Tibial artery (tissue), 4 donors: Measurements from ENCODE around the gene MALT1.

Experiments used
- DNase-seq, 2 donors: peaks; one replicate each; pipeline ENCODE4 v3.0.0-alpha.2; 2019
- H3K27ac ChIP-seq, 2 donors: fragments of 200-600 bp; sonication (generic) in 1 of 2; 1 replicate in 1 of 2; 2 replicates in 1 of 2; pipeline ENCODE4 v1.5.1; 2018 to 2019; ENCODE audit warnings: mild to moderate bottlenecking in 1 of 2
- H3K27me3 ChIP-seq, 2 donors: fragments of 200-600 bp; sonication (generic) in 1 of 2; one replicate each; pipeline versions ENCODE4 v1.5.1 to v1.6.0; 2016 to 2019
- H3K36me3 ChIP-seq, 3 donors: fragments of 200-600 bp; sonication (generic) in 2 of 3; one replicate each; pipeline ENCODE4 v1.5.1; 2016 to 2019; ENCODE audit warnings: mild to moderate bottlenecking in 2 of 3
- H3K4me1 ChIP-seq, 4 donors: fragments of 200-600 bp; sonication (generic) in 2 of 4; 1 replicate in 3 of 4; 2 replicates in 1 of 4; pipeline ENCODE4 v1.5.1; 2016 to 2019
- H3K4me3 ChIP-seq, 2 donors: fragments of 200-600 bp; sonication (generic) in 1 of 2; 1 replicate in 1 of 2; 2 replicates in 1 of 2; pipeline ENCODE4 v1.5.1; 2018 to 2019; ENCODE audit warnings: mild to moderate bottlenecking in 2 of 2
- H3K9me3 ChIP-seq, 3 donors: fragments of 200-600 bp; sonication (generic) in 1 of 3; one replicate each; pipeline ENCODE4 v1.5.1; 2016 to 2019
- CTCF ChIP-seq, 2 experiments: fragments of 200-600 bp in 1 of 2; fragments of 450-650 bp in 1 of 2; IDR thresholded peaks; one replicate each; pipeline ENCODE4 v1.5.1; 2017 to 2019; ENCODE audit warnings: antibody characterized with exemption in 2 of 2, mild to moderate bottlenecking in 1 of 2, moderate library complexity in 1 of 2
- intact Hi-C: fragments of 100-400 bp; cut with DNase I; formaldehyde crosslinking; loops from one replicate; pipeline ENCODE4 v1.15.0; 2023; ENCODE audit warnings: low total_unique reads

MALT1 gene

GRCh38 chr18:58803978-58804377 lies 132.7 kb downstream of the MALT1 start:
- Histone ChIP-seq H3K27me3 (no peaks in the 10 kb centered on the region), H3K9me3 (no peaks in the 10 kb centered on the region), H3K27ac (no peak overlapping the region), H3K4me3 (no peak overlapping the region), H3K4me1 (no peaks in the 10 kb centered on the region), H3K36me3 (no peaks in the 10 kb centered on the region)
- TF ChIP-seq CTCF (IDR thresholded peaks at IDR 0.05), result no peak
- intact Hi-C loops, result no loop called here
- no peak for DNase-seq
